K562 (cell line): ENCODE data around the gene CCDC68. TPM values are rescaled to one million over a fixed set of nuclear protein-coding genes. Genes with fewer than 3 reads are reported as not detected.

Experiments
- ARHGAP35 ChIP-seq: fragments of 450-650 bp; IDR thresholded peaks from 2 replicates; pipeline ENCODE4 v1.6.1; 2018; ENCODE audit not compliant: partially characterized antibody
- FOSL1 ChIP-seq: fragments of 200-800 bp; sonication (Bioruptor generic); conservative IDR thresholded peaks from 2 replicates; pipeline ENCODE4 v1.6.1; 2016; ENCODE audit warnings: missing genetic modification characterization, missing compliant biosample characterization
- HSF4 ChIP-seq: fragments of 250-450 bp; sonication (Bioruptor Pico); IDR thresholded peaks from 2 replicates; pipeline ENCODE4 v2.1.2; 2022; ENCODE audit warnings: mild to moderate bottlenecking, moderate library complexity, borderline replicate concordance
- polyA plus RNA-seq, 8 experiments: library from polyadenylated mRNA; depleted of rRNA in 4 of 8; stranded (reverse) in 5 of 8; unstranded in 3 of 8; fragments of >200 nt; fragmentation: Nextera tagmentation in 2 of 8; fragmentation: Illumina TruSeq in 1 of 8; extraction: Ambion mirVana in 2 of 8; extraction: Trizol in 1 of 8; gene quantifications; 2 replicates each; pipeline versions ENCODE4 v1.2.1 to v1.2.3, GENCODE V29; 2011 to 2014; ENCODE audit warnings: inconsistent platforms in 1 of 8, missing spikeins in 1 of 8
- total RNA-seq, 7 experiments: library from RNA; depleted of rRNA in 6 of 7; stranded (reverse); fragments of >200 nt in 6 of 7; fragmentation: Illumina TruSeq in 2 of 7; extraction: Trizol in 2 of 7; gene quantifications; 2 replicates each; pipeline versions ENCODE4 v1.2.1 to v1.2.3, GENCODE V29; 2011 to 2021; ENCODE audit warnings: low replicate concordance in 1 of 7
- TF ChIP-seq, protein P1 (sequence below): fragments of 450-650 bp; IDR thresholded peaks from 2 replicates; pipeline ENCODE4 v1.6.1; 2016; ENCODE audit warnings: mild to moderate bottlenecking, moderate library complexity

Gene CCDC68
- total and polyA plus RNA-seq, 9 of the 15 experiments (the other 6 are each of a cell fraction or from before 2014, with no cell fraction given): 0.28 to 4.5 (median 1.4) TPM

DNA sequence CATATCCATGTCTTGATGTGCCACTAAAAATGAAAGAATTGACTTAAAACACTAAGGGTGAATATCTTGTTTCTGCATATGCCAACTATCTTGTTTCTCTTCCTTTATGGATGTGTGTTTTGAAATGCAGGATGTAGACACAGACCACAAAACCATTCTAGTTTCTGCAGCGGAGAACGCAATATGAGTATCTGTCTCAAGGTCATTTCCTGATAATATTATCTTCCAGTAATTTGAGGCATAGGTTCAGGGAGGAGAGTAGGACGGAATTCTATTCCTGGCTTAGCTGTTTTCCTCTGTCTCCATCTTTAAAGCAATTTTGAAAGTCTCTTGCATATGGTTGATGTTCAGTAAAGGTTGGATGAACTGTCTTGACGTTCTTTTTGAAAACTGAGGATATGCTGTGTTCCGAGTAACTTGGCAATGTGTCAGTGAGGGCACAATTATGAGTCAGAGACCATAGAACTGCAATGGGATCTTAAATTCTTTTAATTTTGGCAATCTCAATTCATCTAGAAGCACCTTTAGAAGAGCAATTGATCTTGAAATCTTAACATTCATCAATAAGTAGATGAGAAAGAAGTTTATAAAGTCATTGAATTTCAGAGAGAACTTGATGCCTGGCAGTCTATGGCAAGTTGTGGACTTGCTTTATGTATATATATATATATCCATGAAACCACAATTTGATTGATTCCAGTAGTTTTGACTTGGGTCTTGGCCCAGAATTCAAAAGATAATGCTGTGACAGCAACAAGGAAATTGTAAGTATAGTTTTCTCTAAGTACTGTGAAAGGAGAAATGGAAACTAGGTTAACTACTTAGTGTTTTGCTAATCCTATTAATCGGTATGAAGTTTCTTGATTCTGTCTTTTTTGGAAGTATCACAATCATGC is 106.2 kb downstream of the CCDC68 start (continued):
- TF ChIP-seq, protein P1, sequence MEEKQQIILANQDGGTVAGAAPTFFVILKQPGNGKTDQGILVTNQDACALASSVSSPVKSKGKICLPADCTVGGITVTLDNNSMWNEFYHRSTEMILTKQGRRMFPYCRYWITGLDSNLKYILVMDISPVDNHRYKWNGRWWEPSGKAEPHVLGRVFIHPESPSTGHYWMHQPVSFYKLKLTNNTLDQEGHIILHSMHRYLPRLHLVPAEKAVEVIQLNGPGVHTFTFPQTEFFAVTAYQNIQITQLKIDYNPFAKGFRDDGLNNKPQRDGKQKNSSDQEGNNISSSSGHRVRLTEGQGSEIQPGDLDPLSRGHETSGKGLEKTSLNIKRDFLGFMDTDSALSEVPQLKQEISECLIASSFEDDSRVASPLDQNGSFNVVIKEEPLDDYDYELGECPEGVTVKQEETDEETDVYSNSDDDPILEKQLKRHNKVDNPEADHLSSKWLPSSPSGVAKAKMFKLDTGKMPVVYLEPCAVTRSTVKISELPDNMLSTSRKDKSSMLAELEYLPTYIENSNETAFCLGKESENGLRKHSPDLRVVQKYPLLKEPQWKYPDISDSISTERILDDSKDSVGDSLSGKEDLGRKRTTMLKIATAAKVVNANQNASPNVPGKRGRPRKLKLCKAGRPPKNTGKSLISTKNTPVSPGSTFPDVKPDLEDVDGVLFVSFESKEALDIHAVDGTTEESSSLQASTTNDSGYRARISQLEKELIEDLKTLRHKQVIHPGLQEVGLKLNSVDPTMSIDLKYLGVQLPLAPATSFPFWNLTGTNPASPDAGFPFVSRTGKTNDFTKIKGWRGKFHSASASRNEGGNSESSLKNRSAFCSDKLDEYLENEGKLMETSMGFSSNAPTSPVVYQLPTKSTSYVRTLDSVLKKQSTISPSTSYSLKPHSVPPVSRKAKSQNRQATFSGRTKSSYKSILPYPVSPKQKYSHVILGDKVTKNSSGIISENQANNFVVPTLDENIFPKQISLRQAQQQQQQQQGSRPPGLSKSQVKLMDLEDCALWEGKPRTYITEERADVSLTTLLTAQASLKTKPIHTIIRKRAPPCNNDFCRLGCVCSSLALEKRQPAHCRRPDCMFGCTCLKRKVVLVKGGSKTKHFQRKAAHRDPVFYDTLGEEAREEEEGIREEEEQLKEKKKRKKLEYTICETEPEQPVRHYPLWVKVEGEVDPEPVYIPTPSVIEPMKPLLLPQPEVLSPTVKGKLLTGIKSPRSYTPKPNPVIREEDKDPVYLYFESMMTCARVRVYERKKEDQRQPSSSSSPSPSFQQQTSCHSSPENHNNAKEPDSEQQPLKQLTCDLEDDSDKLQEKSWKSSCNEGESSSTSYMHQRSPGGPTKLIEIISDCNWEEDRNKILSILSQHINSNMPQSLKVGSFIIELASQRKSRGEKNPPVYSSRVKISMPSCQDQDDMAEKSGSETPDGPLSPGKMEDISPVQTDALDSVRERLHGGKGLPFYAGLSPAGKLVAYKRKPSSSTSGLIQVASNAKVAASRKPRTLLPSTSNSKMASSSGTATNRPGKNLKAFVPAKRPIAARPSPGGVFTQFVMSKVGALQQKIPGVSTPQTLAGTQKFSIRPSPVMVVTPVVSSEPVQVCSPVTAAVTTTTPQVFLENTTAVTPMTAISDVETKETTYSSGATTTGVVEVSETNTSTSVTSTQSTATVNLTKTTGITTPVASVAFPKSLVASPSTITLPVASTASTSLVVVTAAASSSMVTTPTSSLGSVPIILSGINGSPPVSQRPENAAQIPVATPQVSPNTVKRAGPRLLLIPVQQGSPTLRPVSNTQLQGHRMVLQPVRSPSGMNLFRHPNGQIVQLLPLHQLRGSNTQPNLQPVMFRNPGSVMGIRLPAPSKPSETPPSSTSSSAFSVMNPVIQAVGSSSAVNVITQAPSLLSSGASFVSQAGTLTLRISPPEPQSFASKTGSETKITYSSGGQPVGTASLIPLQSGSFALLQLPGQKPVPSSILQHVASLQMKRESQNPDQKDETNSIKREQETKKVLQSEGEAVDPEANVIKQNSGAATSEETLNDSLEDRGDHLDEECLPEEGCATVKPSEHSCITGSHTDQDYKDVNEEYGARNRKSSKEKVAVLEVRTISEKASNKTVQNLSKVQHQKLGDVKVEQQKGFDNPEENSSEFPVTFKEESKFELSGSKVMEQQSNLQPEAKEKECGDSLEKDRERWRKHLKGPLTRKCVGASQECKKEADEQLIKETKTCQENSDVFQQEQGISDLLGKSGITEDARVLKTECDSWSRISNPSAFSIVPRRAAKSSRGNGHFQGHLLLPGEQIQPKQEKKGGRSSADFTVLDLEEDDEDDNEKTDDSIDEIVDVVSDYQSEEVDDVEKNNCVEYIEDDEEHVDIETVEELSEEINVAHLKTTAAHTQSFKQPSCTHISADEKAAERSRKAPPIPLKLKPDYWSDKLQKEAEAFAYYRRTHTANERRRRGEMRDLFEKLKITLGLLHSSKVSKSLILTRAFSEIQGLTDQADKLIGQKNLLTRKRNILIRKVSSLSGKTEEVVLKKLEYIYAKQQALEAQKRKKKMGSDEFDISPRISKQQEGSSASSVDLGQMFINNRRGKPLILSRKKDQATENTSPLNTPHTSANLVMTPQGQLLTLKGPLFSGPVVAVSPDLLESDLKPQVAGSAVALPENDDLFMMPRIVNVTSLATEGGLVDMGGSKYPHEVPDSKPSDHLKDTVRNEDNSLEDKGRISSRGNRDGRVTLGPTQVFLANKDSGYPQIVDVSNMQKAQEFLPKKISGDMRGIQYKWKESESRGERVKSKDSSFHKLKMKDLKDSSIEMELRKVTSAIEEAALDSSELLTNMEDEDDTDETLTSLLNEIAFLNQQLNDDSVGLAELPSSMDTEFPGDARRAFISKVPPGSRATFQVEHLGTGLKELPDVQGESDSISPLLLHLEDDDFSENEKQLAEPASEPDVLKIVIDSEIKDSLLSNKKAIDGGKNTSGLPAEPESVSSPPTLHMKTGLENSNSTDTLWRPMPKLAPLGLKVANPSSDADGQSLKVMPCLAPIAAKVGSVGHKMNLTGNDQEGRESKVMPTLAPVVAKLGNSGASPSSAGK: no peak
- TF ChIP-seq HSF4 (CRISPR knock-in tag) (no peak), FOSL1 (tag) (0 out of 2 replicates have a peak, but pooled peaks have one; percentile 23), ARHGAP35 (no peak)

Other genes with a start within 250 kb of the CCDC68 start
- 0.91 and 1.8 TPM in 2 replicates for gene RAB27B, start 131.0 kb downstream of the CCDC68 start, total RNA-seq (2014; rRNA removed)
- 2.4 and 2.5 TPM in 2 replicates for gene RAB27B, start 131.0 kb downstream of the CCDC68 start, total RNA-seq (2014; rRNA removed; fragmentation: Illumina TruSeq; extraction: Trizol)
- gene RAB27B, start 131.0 kb downstream of the CCDC68 start, total RNA-seq (2015; rRNA removed; fragmentation: Illumina TruSeq; extraction: Trizol): 5.0 and 5.7 TPM in 2 replicates
- 2.0 and 3.1 TPM in 2 replicates for gene RAB27B, start 131.0 kb downstream of the CCDC68 start, total RNA-seq (2021)
- 0.19 and 2.5 TPM in 2 replicates for gene RAB27B, start 131.0 kb downstream of the CCDC68 start, polyA plus RNA-seq (2011; rRNA removed)
- 1.2 TPM in 2 replicates for gene RAB27B, start 131.0 kb downstream of the CCDC68 start, polyA plus RNA-seq (2014; fragmentation: Illumina TruSeq; extraction: Trizol)
- under 1 TPM; 0.44 to 0.71 TPM for gene RAB27B, start 131.0 kb downstream of the CCDC68 start, polyA plus RNA-seq (2014; fragmentation: Nextera tagmentation; extraction: Ambion mirVana)
- 0.67 and 1.0 TPM in 2 replicates for gene RAB27B, start 131.0 kb downstream of the CCDC68 start, polyA plus RNA-seq (2014; rRNA removed)